GM18868 (cell line): Measurements from ENCODE around the gene FOLR1.

Source experiments
- ATAC-seq: cut with Tn5 transposase; IDR thresholded peaks from one replicate; pipeline ENCODE4 v1.9.1; 2021; ENCODE audit warnings: mild to moderate bottlenecking, moderate library complexity; ENCODE audit not compliant: unreplicated experiment

FOLR1 gene

GRCh38 chr11:72245263-72245816, 53.4 kb downstream of the FOLR1 start:
- ATAC-seq: no peak
